NCI-H1694 (cell line): Measurements from ENCODE around the gene TANK.

Source experiments
- DNase-seq: peaks from one replicate; lab custom pipeline; 2025; lab: John Stamatoyannopoulos, UW

TANK gene

GRCh38 chr2:161134547-161135518 lies 25.4 kb upstream of the TANK start:
- no peak for DNase-seq

DNA sequence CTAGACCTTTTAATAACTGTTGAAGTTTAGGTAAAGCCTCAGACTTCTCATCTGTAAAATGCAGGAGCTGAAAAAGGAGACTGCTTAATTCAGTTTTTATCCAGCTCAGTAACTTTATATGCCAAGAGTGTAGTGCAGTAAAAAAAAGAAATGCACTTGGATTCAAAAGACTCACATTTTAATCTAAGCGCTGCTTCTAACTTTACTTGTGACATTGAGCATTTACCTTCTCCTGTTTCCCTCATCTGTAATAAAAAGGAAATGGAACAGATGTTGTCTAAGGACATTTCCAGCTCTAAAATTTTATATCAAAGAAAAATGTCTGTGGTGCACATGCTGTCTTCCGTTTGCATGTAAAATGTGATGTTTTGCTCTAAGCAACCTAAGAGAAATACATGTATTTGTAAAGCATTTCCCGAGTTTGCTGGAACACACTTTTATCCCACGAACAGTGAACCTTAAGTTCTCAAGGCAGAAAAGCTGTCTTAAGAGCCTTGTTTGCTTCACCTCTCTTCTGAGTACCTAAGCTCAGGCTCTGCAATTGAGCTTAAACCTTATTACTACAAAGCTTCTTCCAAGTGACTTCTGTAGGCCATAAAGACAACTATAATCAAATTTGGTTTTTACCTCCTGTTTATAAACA lies 24.2 kb upstream of the TANK start:
- DNase-seq: no peak

- no peak for DNase-seq
Observed at GRCh38 chr2:161136696-161137324, 23.4 kb upstream of the TANK start.

GRCh38 chr2:161138429-161138828 lies 21.8 kb upstream of the TANK start:
- no peak for DNase-seq

DNA sequence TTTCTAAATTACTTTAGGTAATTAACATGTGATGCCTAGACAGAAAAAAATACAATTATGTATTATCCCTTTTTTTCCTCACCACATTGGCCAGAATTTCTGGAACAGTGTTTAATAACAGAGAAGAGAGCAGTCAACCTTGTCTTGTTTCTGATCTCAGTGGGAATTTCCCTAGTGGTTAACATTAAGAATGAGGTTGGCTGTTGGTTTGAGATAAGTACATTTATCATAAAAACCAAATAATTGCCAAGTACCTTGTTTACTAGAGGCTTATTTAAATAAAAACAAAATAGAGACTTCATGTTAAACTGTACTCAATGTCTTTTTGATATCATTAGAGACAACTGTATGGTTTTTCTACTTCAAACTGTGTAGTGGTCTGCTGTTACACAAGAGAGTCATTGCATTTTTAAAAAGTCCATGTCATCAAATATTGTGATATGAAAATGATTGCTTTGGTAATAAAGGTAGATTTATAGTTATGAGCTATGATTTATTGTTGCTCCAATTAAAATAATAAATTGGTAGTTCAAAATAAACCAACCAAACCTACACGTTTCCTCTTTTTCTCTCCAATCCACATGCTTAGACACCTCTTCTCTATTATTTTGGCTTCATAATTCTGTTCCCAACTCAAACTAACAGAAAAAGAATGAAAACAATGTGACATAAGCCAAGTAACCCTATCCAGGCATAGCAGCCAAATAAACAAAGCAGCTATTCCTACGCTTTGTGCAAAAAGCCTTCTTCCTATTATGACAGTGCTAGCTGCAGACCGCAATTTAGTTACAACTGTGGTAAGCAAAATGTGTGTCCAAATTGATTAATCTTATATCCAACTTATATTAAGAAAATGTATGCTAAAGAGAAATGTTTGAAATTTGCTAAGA lies 20.9 kb upstream of the TANK start:
- no peak for DNase-seq

GRCh38 chr2:161141033-161141432 lies 19.2 kb upstream of the TANK start:
- DNase-seq: no peak

DNA sequence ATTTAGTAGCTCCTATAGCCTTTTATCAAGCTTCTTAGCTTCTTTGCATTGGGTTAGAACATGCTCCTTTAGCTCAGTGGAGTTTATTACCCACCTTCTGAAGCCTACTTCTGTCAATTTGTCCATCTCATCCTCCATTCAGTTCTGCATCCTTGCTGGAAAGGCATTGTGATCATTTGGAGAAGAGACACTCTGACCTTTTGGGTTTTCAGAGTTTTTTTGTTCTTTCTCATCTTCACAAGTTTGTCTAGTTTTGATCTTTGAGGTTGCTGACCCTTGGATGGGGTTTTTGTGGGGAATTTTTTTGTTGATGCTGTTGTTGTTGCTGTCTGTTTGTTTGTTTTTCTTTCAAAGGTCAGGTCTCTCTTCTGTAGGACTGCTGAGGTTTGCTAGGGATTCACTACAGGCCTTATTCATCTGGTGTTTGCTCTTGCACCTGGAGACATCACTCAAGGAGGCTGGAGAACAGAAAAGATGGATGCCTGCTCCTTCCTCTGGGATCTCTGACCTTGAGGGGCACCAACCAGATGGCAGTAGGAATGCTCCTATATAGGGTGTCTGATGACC lies 13.9 kb upstream of the TANK start:
- DNase-seq: no peak

GRCh38 chr2:161146996-161147395 lies 13.2 kb upstream of the TANK start:
- DNase-seq: no peak

- DNase-seq: no peak
Observed at GRCh38 chr2:161147856-161148255, 12.4 kb upstream of the TANK start.

DNA sequence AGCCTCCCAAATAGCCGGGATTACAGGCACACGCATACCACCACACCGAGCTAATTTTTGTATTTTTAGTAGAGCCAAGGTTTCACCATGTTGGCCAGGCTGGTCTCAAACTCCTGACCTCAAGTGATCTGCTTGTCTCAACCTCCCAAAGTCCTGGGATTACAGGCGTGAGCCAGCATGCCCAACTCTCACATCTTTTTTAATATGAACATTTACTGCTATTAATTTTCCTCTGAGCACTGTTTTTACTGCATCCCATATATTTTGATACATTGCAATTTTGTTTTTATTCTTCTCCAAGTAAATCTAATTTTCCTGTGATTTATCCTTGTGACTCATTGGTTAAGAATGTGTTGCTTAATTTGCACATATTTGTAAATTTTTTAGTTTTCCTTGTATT lies 9.5 kb upstream of the TANK start:
- no peak for DNase-seq

- no peak for DNase-seq
Observed at GRCh38 chr2:161152302-161152701, 7.9 kb upstream of the TANK start.

DNA sequence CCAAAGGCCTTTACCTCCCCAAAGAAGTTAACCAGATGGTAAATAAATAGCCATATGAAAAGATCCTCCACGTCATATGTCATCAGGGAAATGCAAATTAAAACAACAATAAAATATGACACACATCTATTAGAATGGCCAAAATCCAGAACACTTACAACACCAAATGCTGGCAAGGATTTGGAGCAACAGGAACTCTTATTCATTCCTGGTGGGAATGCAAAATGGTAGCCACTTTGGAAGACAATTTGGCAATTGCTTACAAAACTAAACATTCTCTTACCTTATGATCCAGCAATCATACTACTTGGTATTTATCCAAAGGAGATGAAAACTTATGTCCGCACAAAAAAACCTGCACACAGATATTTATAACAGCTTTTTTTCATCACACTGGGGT lies 1.3 kb upstream of the TANK start:
- no peak for DNase-seq

GRCh38 chr2:161159456-161160225 lies 587 bp upstream of the TANK start:
- no peak for DNase-seq

DNA sequence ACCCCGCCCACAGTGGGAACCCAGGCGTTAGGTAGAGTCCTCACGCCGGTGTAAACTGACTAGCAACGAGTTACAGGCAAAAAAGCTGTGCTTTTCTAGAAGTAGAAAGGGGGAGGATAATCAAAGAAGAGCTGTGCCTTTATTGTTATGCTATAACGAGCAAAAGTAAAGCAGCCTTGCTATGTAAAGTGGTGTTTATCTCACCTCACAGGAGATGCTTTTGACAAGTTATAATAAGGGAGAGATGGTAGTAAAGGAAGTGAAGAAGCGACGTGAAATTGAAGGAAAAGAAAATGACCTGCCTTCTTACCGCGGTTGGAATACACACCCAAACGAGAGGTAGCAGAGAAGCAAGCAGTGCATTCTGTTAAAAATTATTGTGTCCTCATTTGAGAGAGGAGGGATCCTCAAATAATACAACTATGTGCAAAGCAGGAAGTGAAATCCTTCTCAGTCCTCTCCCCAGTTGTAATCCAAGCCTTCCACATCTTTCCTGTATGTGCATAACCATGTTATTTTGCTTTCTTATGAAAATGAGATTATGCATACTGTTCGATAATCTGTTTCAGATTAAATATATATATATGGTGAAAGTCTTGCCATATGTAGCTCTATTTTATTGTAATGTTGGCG lies 962 bp downstream of the TANK start:
- no peak for DNase-seq

DNA sequence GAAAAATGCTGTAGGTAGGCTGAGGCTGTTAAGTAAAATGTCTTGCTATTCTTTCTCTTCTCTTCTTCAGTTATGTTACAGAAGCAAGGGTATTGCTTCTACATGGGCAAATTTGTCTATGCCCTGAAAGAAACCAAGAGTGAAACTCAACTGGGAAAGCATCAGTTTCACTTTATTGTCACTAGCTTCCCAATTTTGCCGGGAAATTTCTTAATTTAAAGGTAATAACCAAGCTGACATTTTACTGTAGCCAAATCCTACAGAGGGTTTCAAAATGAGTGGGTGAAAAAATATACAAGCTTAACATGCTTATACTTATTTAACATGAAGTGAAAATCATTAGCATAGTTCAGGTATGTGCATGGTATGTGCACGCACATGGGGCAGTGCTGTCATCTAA lies 3.2 kb downstream of the TANK start:
- DNase-seq: no peak

GRCh38 chr2:161164161-161164560 lies 3.9 kb downstream of the TANK start:
- DNase-seq: no peak

DNA sequence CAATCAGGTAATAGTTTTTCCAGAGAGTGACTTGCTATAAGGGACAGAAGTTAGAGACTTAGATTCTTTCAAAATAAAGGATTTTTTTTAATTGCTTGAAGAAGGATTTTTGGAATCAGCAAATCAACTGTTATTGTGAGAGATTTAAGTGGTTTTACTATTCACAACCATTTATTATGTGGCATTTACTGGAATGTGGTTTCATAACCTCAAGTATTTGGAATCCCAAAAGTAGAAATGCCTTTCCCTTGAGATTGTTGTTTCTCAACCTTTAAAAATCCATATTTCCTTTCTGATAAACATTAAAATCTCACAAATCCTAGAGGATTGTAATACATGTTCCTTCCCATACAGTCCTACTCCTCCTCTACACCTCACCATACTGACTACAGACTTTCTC lies 5.0 kb downstream of the TANK start:
- DNase-seq: no peak

- DNase-seq: no peak
Observed at GRCh38 chr2:161165811-161166210, 5.6 kb downstream of the TANK start.

DNA sequence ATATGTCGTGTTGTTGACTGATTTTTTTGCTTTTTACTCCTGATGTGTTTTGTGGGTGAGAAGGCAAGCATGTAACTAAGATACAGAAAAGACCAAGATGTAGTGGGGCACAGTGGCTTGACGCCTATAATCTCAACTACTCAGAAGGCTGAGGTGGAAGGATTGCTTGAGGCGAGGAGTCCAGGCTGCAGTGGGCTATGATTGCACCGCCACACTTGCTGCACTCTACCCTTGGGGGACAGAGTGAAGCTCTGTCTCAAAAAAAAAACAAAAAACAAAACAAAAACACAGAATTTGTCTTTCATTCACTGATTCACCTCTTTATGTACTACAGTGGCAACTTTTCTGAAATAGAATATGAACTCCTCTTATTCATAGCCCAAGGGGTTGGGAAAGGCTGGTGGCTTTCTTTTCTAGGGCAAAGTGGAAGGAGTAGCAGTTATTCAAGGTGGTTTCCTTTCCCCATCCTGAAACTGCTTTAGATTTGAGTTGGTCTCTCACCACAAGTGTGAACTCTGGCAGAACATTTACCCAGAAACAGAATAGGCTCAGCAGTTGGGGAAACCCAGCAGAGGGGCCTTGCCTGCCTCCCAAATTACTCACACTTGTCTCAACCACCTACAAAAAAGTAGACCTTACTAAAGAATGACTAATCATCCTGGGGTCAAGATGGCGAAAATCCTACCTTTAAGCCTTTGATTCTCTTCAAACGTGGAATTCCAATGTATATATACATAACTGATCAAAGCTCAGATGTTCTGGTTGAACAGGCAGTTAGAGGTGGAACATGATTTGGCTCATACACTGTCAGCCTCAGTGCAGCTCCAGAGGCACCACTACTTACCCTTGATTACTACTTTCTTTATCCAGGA lies 6.5 kb downstream of the TANK start:
- DNase-seq: no peak
